Heart right ventricle (tissue), 16 donors: Measurements from ENCODE around the gene ELP5. TPM values are rescaled to one million over a fixed set of nuclear protein-coding genes. Genes with fewer than 3 reads are reported as not detected.

Experiments used
- ATAC-seq, 8 donors: fragments of 200-7000 bp; cut with Tn5 transposase; one replicate each; pipeline ENCODE4 v1.9.1; 2020; ENCODE audit warnings: mild to moderate bottlenecking in 8 of 8, moderate library complexity in 8 of 8, moderate number of reproducible peaks in 1 of 8
- DNase-seq, 2 donors: peaks; one replicate each; pipeline ENCODE4 v3.0.0-alpha.2; 2020
- H3K27ac ChIP-seq, 10 donors: fragments of 200-600 bp; sonication (generic) in 2 of 10; one replicate each; pipeline versions ENCODE4 v1.5.0 to v1.8.0; 2020 to 2022; ENCODE audit warnings: mild to moderate bottlenecking in 3 of 10
- H3K27me3 ChIP-seq, 7 donors: fragments of 200-600 bp; one replicate each; pipeline ENCODE4 v1.8.0; 2021 to 2022; ENCODE audit warnings: mild to moderate bottlenecking in 2 of 7
- H3K36me3 ChIP-seq, 9 donors: fragments of 200-600 bp; sonication (generic) in 1 of 9; one replicate each; pipeline versions ENCODE4 v1.5.0 to v1.8.0; 2020 to 2022; ENCODE audit warnings: mild to moderate bottlenecking in 2 of 9
- H3K4me1 ChIP-seq, 9 donors: fragments of 200-600 bp; sonication (generic) in 1 of 9; one replicate each; pipeline versions ENCODE4 v1.5.0 to v1.8.0; 2020 to 2022; ENCODE audit warnings: mild to moderate bottlenecking in 4 of 9
- H3K4me3 ChIP-seq, 10 donors: fragments of 200-600 bp; sonication (generic) in 2 of 10; one replicate each; pipeline versions ENCODE4 v1.5.0 to v1.8.0; 2020 to 2022; ENCODE audit warnings: mild to moderate bottlenecking in 7 of 10, moderate library complexity in 2 of 10
- H3K9me3 ChIP-seq, 11 donors: fragments of 200-600 bp in 10 of 11; sonication (generic) in 2 of 11; one replicate each; pipeline versions ENCODE4 v1.5.0 to v1.8.0; 2013 to 2022; ENCODE audit warnings: mild to moderate bottlenecking in 2 of 11, control low read depth in 1 of 11, moderate library complexity in 1 of 11
- WGBS, 2 donors: extraction: QIAGEN DNeasy Blood & Tissue Kit; methylation state at CpG; one replicate each; pipeline ENCODE4 v1.1.7; 2013; ENCODE audit warnings: inconsistent platforms in 1 of 2; 5-methylcytosine and 5-hydroxymethylcytosine counted together
- intact Hi-C, 10 donors: fragments of 100-400 bp; cut with DNase I; formaldehyde crosslinking; loops; one replicate each; pipeline versions ENCODE4 v1.11.1 to v1.14.2; 2022
- polyA plus RNA-seq, 2 donors: library from polyadenylated mRNA; stranded (reverse); fragments of 200-250 nt; gene quantifications; one replicate each; pipeline ENCODE4 v1.2.3, GENCODE V29; 2013
- total RNA-seq, 10 donors: library from RNA; stranded (reverse); fragmentation: NEBNext Ultra II Directional in 3 of 10; extraction: Animal tissue kit (Norgen Biotek cat#: 25700) in 3 of 10; gene quantifications; one replicate each; pipeline versions ENCODE4 v1.2.1 to v1.2.4, GENCODE V29; 2021 to 2023
- TF ChIP-seq, protein P1 (sequence below), 9 donors: fragments of 200-600 bp; sonication (generic) in 2 of 9; IDR thresholded peaks; one replicate each; pipeline versions ENCODE4 v1.5.0 to v1.8.0; 2021 to 2022; ENCODE audit warnings: antibody characterized with exemption in 9 of 9, mild to moderate bottlenecking in 5 of 9, moderate library complexity in 1 of 9
- donor health status: Arrhythmogenic right ventricular cardiomyopathy.
- donor health status: ischemic (EF 13 %, LVEDD 7.1; RV severe dilation, severe dysfunction).
- donor health status: healthy with polysubstance abuse.
- donor health status: DM: no; HTN: yes; CAD: no.
- donor health status: DM: no; HTN: no; CAD: no.
- donor health status: ischemic (EF 25% LVEDD 6.9; RV normal size, moderate dysfunction).
- donor health status: ischemic (EF 25% LVEDD 5.7; RV mildly dilated, moderate dysfunction).
- donor health status: healthy.
- donor health status: DM: yes; HTN: yes; CAD: no.
- donor health status: Ischemic cardiomyopathy.
- donor health status: ischemic (EF 35%, LVEDD 5.7; RV mildly dilated, moderate dysfunction).
- donor health status: nonischemic (EF 11% LVEDD 7.7; RV severe dilation, severe dysfunction).
- donor health status: DM: yes; HTN: yes; CAD: no.
- donor health status: PGD.
- donor health status: ischemic (EF 29% LVEDD 5.4; RV normal size, mild dysfunction).
- donor health status: nonischemic (EF 23%, LVEDD 6.1; RV moderate dilation, normal function).

Gene ELP5
- total and polyA plus RNA-seq, 12 donors = 29.0 to 110 (median 52.1) TPM

DNA sequence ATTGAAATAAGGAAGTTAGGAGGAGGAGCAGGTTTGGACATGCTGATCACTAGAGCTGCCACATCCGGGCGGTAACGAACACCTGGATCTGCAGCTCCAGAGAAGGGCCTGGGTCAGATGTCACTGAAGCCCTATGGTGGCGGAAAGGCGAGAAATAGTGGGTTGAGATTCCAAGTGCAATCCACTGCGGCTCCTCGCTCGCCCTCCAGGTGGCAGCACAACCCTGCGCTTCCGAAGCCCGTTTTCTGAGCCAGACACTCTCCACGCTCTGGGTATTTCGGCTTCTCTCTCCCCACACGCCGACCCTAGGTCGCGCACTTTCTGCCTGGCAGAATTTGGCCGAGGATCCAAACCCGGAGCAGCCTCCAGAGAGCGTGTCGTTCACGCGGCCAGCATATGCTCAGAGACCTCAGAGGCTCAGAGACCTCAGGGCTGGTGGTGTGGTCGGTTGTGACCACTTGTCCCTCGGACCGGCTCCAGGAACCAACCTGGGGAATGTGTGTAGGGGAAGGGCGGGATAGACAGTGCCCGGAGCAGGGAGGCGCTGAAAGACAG lies 28.6 kb downstream of the ELP5 start:
- peak; percentile 83 to 86 for DNase-seq
- TF ChIP-seq, protein P1, sequence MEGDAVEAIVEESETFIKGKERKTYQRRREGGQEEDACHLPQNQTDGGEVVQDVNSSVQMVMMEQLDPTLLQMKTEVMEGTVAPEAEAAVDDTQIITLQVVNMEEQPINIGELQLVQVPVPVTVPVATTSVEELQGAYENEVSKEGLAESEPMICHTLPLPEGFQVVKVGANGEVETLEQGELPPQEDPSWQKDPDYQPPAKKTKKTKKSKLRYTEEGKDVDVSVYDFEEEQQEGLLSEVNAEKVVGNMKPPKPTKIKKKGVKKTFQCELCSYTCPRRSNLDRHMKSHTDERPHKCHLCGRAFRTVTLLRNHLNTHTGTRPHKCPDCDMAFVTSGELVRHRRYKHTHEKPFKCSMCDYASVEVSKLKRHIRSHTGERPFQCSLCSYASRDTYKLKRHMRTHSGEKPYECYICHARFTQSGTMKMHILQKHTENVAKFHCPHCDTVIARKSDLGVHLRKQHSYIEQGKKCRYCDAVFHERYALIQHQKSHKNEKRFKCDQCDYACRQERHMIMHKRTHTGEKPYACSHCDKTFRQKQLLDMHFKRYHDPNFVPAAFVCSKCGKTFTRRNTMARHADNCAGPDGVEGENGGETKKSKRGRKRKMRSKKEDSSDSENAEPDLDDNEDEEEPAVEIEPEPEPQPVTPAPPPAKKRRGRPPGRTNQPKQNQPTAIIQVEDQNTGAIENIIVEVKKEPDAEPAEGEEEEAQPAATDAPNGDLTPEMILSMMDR (IDR thresholded peaks at IDR 0.05) = peak; percentile 79 to 97 (median 95)
- 0 to 1% methylated on average over 29 of the region's 29 CpGs for WGBS, 2 donors
- peaks cover 0 to 23% (median 7%) of the 10 kb centered on the region in 9 donors for H3K36me3 ChIP-seq
- peak; percentile 51 to 78 (median 67) for ATAC-seq
- intact Hi-C loops = loop anchor here in 9 of 10 donors (1.0 to 5.0 kb wide), 7 partner anchors 16 to 68 kb away; partner anchors contain the start of genes ELP5 (in 1 of the 9) and NEURL4 (in 1 of the 9)
- peaks cover 0 to 38% (median 0%) of the 10 kb centered on the region in 7 donors for H3K27me3 ChIP-seq
- H3K27ac ChIP-seq = peak overlapping the region; percentile 84 to 98 (median 92)
- no peaks in the 10 kb centered on the region for H3K9me3 ChIP-seq
- H3K4me1 ChIP-seq = peaks cover 0 to 53% (median 28%) of the 10 kb centered on the region in 9 donors
- H3K4me3 ChIP-seq = peak overlapping the region in 9 of 10 donors; percentile 41 to 66 (median 61)

DNA sequence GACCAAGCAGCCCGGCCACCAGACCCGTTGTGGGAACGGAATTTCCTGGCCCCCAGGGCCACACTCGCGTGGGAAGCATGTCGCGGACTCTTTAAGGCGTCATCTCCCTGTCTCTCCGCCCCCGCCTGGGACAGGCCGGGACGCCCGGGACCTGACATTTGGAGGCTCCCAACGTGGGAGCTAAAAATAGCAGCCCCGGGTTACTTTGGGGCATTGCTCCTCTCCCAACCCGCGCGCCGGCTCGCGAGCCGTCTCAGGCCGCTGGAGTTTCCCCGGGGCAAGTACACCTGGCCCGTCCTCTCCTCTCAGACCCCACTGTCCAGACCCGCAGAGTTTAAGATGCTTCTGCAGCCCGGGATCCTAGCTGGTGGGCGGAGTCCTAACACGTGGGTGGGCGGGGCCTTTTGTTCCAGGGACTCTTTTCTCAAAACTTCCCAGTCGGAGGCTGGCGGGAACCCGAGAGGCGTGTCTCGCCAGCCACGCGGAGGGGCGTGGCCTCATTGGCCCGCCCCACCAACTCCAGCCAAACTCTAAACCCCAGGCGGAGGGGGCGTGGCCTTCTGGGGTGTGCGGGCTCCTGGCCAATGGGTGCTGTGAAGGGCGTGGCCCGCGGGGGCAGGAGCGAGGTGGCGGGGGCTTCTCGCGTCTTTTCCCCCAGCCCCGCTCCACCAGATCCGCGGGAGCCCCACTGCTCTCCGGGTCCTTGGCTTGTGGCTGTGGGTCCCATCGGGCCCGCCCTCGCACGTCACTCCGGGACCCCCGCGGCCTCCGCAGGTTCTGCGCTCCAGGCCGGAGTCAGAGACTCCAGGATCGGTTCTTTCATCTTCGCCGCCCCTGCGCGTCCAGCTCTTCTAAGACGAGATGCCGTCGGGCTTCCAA lies 29.3 kb downstream of the ELP5 start, which contains the start of gene SLC2A4:
Gene SLC2A4 (plus strand): TSS at position 645 of the 879 bp plus-strand sequence. CDS start 217 bp downstream, at position 862.
- Histone ChIP-seq H3K4me1 (peaks cover 0 to 60% (median 28%) of the 10 kb centered on the region in 9 donors), H3K27me3 (peaks cover 0 to 45% (median 0%) of the 10 kb centered on the region in 7 donors), H3K4me3 (peak within 1 kb of the TSS; percentile 22 to 66 (median 60)), H3K27ac (peak within 1 kb of the TSS; percentile 84 to 98 (median 92)), H3K36me3 (peaks cover 0 to 30% (median 7%) of the 10 kb centered on the region in 9 donors), H3K9me3 (no peaks in the 10 kb centered on the region)
- ATAC-seq (peak; percentile 78 to 91 (median 86)), DNase-seq (peak; percentile 94 to 95)
- intact Hi-C loops = loop anchor here in 8 of 10 donors (1.0 to 5.0 kb wide), 6 partner anchors 15 to 67 kb away; partner anchors contain the start of genes ELP5 (in 1 of the 8) and NEURL4 (in 1 of the 8)
- WGBS, 2 donors = 0 to 1% methylated on average over 69 to 71 of the region's 71 CpGs
- TF ChIP-seq, protein P1 (IDR thresholded peaks at IDR 0.05) = no peak

DNA sequence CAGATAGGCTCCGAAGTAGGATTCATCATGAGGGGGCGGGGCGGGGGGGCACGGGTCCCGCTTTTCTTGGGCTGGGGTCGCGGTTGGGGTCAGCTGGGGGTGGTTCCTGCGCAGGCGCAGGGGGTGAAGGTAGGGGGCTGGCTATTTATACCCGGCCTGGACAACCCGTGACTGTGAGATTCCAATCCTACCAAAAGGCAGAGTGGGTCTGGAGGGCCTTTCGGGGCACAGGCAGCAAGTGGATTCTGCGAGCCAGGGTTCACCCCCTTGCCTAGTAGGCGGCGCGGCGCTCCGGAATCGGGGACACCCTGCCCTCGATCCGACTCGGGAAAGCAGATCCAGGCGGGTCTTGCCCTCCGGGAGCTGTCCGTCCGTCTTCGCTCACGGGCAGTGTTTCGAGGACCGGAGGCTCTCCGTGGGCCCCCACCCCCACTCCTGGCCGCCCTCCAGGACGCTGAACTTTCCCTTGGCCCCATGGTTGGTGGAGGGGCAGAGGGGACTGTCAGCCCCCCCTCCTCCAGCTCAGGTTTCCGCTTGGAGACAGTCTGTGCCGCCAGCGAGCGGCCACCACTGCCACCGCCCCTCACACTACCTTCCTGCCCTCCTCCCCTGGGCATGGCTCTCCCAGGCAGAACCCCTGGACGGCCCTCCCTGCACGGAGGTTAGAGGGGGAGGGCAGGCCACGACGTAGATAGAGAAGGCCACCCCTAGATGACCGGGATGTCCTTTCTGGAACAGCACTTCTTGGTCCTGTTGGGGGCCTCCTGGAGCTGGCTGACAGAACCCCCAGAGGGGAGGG lies 30.1 kb downstream of the ELP5 start:
- Histone ChIP-seq H3K4me3 (peak overlapping the region; percentile 22 to 66 (median 60)), H3K36me3 (peaks cover 0 to 38% (median 7%) of the 10 kb centered on the region in 9 donors), H3K4me1 (peaks cover 0 to 61% (median 28%) of the 10 kb centered on the region in 9 donors), H3K9me3 (no peaks in the 10 kb centered on the region), H3K27ac (peak overlapping the region; percentile 84 to 98 (median 92)), H3K27me3 (peaks cover 0 to 48% (median 0%) of the 10 kb centered on the region in 7 donors)
- WGBS, 2 donors = 1 to 2% methylated on average over 43 of the region's 43 CpGs
- peak; percentile 27 to 79 (median 58) for ATAC-seq
- peak; percentile 83 to 85 for DNase-seq
- intact Hi-C loops = loop anchor here in 8 of 10 donors (1.0 to 5.0 kb wide), 6 partner anchors 15 to 67 kb away; partner anchors contain the start of genes ELP5 (in 1 of the 8) and NEURL4 (in 1 of the 8)
- TF ChIP-seq, protein P1 (IDR thresholded peaks at IDR 0.05) = no peak
